H9 (cell line): ENCODE results near the gene MTERF4. TPM values are rescaled to one million over a fixed set of nuclear protein-coding genes. Genes with fewer than 3 reads are reported as not detected.

Experiments used
- DNase-seq: peaks from one replicate; pipeline ENCODE4 v3.0.0-alpha.2; 2017
- H2AFZ ChIP-seq: one replicate; pipeline ENCODE4 v1.6.1; 2013; ENCODE audit warnings: mild to moderate bottlenecking, low read length, control low read depth, moderate library complexity
- H2AK5ac ChIP-seq: 2 replicates; pipeline ENCODE4 v1.6.1; 2013; ENCODE audit warnings: low read length, control low read depth, mixed read lengths; ENCODE audit not compliant: insufficient read length
- H2BK120ac ChIP-seq: one replicate; pipeline ENCODE4 v1.6.1; 2013; ENCODE audit warnings: low read depth, mild to moderate bottlenecking, low read length, control low read depth, inconsistent platforms; ENCODE audit not compliant: poor library complexity, severe bottlenecking
- H2BK12ac ChIP-seq: 2 replicates; pipeline ENCODE4 v1.6.1; 2013; ENCODE audit warnings: low read length, control low read depth, mixed read lengths, low read depth; ENCODE audit not compliant: insufficient read length
- H2BK15ac ChIP-seq: 2 replicates; pipeline ENCODE4 v1.6.1; 2013; ENCODE audit warnings: low read depth, low read length, control low read depth
- H2BK20ac ChIP-seq: one replicate; pipeline ENCODE4 v1.6.1; 2013; ENCODE audit warnings: low read depth, mild to moderate bottlenecking, low read length, control low read depth, inconsistent platforms; ENCODE audit not compliant: poor library complexity, severe bottlenecking
- H2BK5ac ChIP-seq: 2 replicates; pipeline ENCODE4 v1.6.1; 2013; ENCODE audit warnings: low read length, control low read depth, mixed read lengths; ENCODE audit not compliant: insufficient read length
- H3K14ac ChIP-seq: 2 replicates; pipeline ENCODE4 v1.6.1; 2013; ENCODE audit warnings: low read length, control low read depth; ENCODE audit not compliant: insufficient read depth
- H3K18ac ChIP-seq: 2 replicates; pipeline ENCODE4 v1.6.1; 2013; ENCODE audit warnings: low read depth, mild to moderate bottlenecking, mixed read lengths, low read length, control low read depth; ENCODE audit not compliant: insufficient read length
- H3K23ac ChIP-seq: 2 replicates; pipeline ENCODE4 v1.6.1; 2013; ENCODE audit warnings: low read length, control low read depth, mixed read lengths, low read depth; ENCODE audit not compliant: insufficient read length
- H3K23me2 ChIP-seq: 2 replicates; pipeline ENCODE4 v1.6.1; 2013; ENCODE audit warnings: low read depth, mild to moderate bottlenecking, mixed read lengths, low read length, control low read depth; ENCODE audit not compliant: insufficient read length, poor library complexity, severe bottlenecking
- H3K27ac ChIP-seq: 2 replicates; pipeline ENCODE4 v1.5.1; 2013; ENCODE audit warnings: low read length, control low read depth, mixed read lengths, low read depth; ENCODE audit not compliant: insufficient read length
- H3K27me3 ChIP-seq: 2 replicates; pipeline ENCODE4 v1.6.1; 2013; ENCODE audit warnings: low read length, control low read depth, inconsistent platforms; ENCODE audit not compliant: insufficient read depth
- H3K4ac ChIP-seq: 2 replicates; pipeline ENCODE4 v1.6.1; 2013; ENCODE audit warnings: low read depth, mild to moderate bottlenecking, control low read depth, inconsistent platforms, low read length, moderate library complexity
- H3K4me1 ChIP-seq: 2 replicates; pipeline ENCODE4 v1.6.1; 2013; ENCODE audit warnings: low read length, control low read depth, inconsistent platforms; ENCODE audit not compliant: insufficient read depth
- H3K4me2 ChIP-seq: 2 replicates; pipeline ENCODE4 v1.6.1; 2013; ENCODE audit warnings: low read length, control low read depth, mixed read lengths; ENCODE audit not compliant: insufficient read length, insufficient read depth
- H3K56ac ChIP-seq: 2 replicates; pipeline ENCODE4 v1.6.1; 2013; ENCODE audit warnings: low read depth, mild to moderate bottlenecking, mixed read lengths, low read length, control low read depth; ENCODE audit not compliant: insufficient read length
- H3K79me1 ChIP-seq: 2 replicates; pipeline ENCODE4 v1.6.1; 2013; ENCODE audit warnings: low read depth, mild to moderate bottlenecking, moderate library complexity, low read length, control low read depth, inconsistent platforms; ENCODE audit not compliant: insufficient read depth, poor library complexity, severe bottlenecking
- H3K79me2 ChIP-seq: 2 replicates; pipeline ENCODE4 v1.6.1; 2013; ENCODE audit warnings: low read length, control low read depth, inconsistent platforms; ENCODE audit not compliant: insufficient read depth
- H3K9ac ChIP-seq: 2 replicates; pipeline ENCODE4 v1.6.1; 2013; ENCODE audit warnings: low read length, control low read depth, mixed read lengths; ENCODE audit not compliant: insufficient read length; ENCODE audit errors: extremely low read depth
- H3K9me3 ChIP-seq: one replicate; pipeline ENCODE4 v1.6.1; 2013; ENCODE audit warnings: low read depth, low read length, inconsistent platforms; ENCODE audit not compliant: control insufficient read depth
- H3T11ph ChIP-seq: one replicate; pipeline ENCODE4 v1.6.1; 2013; ENCODE audit warnings: mild to moderate bottlenecking, low read length, control low read depth, inconsistent platforms
- H4K20me1 ChIP-seq: one replicate; pipeline ENCODE4 v1.6.1; 2013; ENCODE audit not compliant: control insufficient read depth, insufficient read length, insufficient read depth
- H4K5ac ChIP-seq: 2 replicates; pipeline ENCODE4 v1.6.1; 2013; ENCODE audit warnings: low read depth, mild to moderate bottlenecking, mixed read lengths, low read length, control low read depth; ENCODE audit not compliant: insufficient read length
- H4K8ac ChIP-seq: replicated peaks from 2 replicates; pipeline ENCODE4 v1.6.1; 2013; ENCODE audit warnings: low read length, control low read depth, mixed read lengths, low read depth; ENCODE audit not compliant: insufficient read length
- H4K91ac ChIP-seq: 2 replicates; pipeline ENCODE4 v1.6.1; 2013; ENCODE audit warnings: low read depth, mild to moderate bottlenecking, moderate library complexity, mixed read lengths, low read length, control low read depth; ENCODE audit not compliant: insufficient read length
- H3K27ac Mint-ChIP-seq, 3 experiments: 2 replicates in 2 of 3; 3 replicates in 1 of 3; pipeline ENCODE4 v1.8.0; 2020 to 2021; ENCODE audit warnings: mixed read lengths in 3 of 3, mild to moderate bottlenecking in 1 of 3, moderate library complexity in 1 of 3
- H3K27me3 Mint-ChIP-seq: 2 replicates; pipeline ENCODE4 v1.8.0; 2021; ENCODE audit warnings: low read depth, mild to moderate bottlenecking, moderate library complexity, mixed read lengths
- H3K36me3 Mint-ChIP-seq, 3 experiments: 2 replicates in 2 of 3; 3 replicates in 1 of 3; pipeline ENCODE4 v1.8.0; 2020 to 2021; ENCODE audit warnings: low read depth in 3 of 3, mixed read lengths in 3 of 3; ENCODE audit not compliant: insufficient read depth in 1 of 3
- H3K4me1 Mint-ChIP-seq, 2 experiments: 2 replicates each; pipeline ENCODE4 v1.8.0; 2020; ENCODE audit warnings: mixed read lengths in 2 of 2
- H3K4me3 Mint-ChIP-seq, 2 experiments: 2 replicates in 1 of 2; 3 replicates in 1 of 2; pipeline ENCODE4 v1.8.0; 2020 to 2021; ENCODE audit warnings: mild to moderate bottlenecking in 2 of 2, mixed read lengths in 2 of 2, moderate library complexity in 1 of 2
- H3K9me3 Mint-ChIP-seq, 2 experiments: 2 replicates in 1 of 2; 3 replicates in 1 of 2; pipeline ENCODE4 v1.8.0; 2020; ENCODE audit warnings: mild to moderate bottlenecking in 2 of 2, mixed read lengths in 2 of 2, moderate library complexity in 1 of 2
- CTCF ChIP-seq: fragments of 200-600 bp; sonication (generic); conservative IDR thresholded peaks from 3 replicates; pipeline ENCODE4 v1.8.0; 2021; ENCODE audit warnings: antibody characterized with exemption, mild to moderate bottlenecking
- WGBS: extraction: QIAGEN DNeasy Blood & Tissue Kit; methylation state at CpG from one replicate; pipeline ENCODE4 v1.1.7; 2013; ENCODE audit warnings: missing lambda C conversion rate, low lambda C conversion rate, mixed read lengths; ENCODE audit not compliant: insufficient read length; ENCODE audit errors: extremely low coverage; 5-methylcytosine and 5-hydroxymethylcytosine counted together
- total RNA-seq: library from RNA; stranded (reverse); gene quantifications from 2 replicates; pipeline ENCODE4 v1.2.1, GENCODE V29; 2021

Gene MTERF4
- total RNA-seq, 1 experiment from 2014 or later = 35.0 TPM

- Histone ChIP-seq H2BK12ac (no peak overlapping the region), H4K20me1 (no peaks in the 10 kb centered on the region), H2AK5ac (no peak overlapping the region), H3K23me2 (no peaks in the 10 kb centered on the region), H3K79me1 (no peaks in the 10 kb centered on the region), H2AFZ (no peak overlapping the region), H3K27me3 (no peaks in the 10 kb centered on the region), H3T11ph (no peak overlapping the region), H2BK20ac (no peak overlapping the region), H3K23ac (no peak overlapping the region), H3K4ac (no peak overlapping the region), H3K18ac (no peak overlapping the region), H4K8ac (no peak overlapping the region), H3K14ac (no peak overlapping the region), H3K79me2 (no peaks in the 10 kb centered on the region), H4K5ac (no peak overlapping the region), H3K9ac (no peak overlapping the region), H2BK120ac (no peak overlapping the region), H4K91ac (no peak overlapping the region), H3K4me2 (no peak overlapping the region), H3K56ac (no peak overlapping the region), H3K4me1 (no peaks in the 10 kb centered on the region), H2BK15ac (no peak overlapping the region), H2BK5ac (no peak overlapping the region), H3K9me3 (no peaks in the 10 kb centered on the region), H3K27ac (no peak overlapping the region)
- TF ChIP-seq CTCF = no peak
- no peak overlapping the region for H3K27ac Mint-ChIP-seq
- peak; percentile 23 for DNase-seq
- H3K27me3 Mint-ChIP-seq = no peaks in the 10 kb centered on the region
- H3K4me1 Mint-ChIP-seq = no peaks in the 10 kb centered on the region
- H3K36me3 Mint-ChIP-seq = peaks cover 13 to 68% (median 58%) of the 10 kb centered on the region in 3 experiments; a peak in 6 of 7 replicates
- no peak overlapping the region for H3K4me3 Mint-ChIP-seq
- WGBS = no CpG with 5 or more reads among the region's 24 CpGs
- H3K9me3 Mint-ChIP-seq = no peaks in the 10 kb centered on the region
Observed at GRCh38 chr2:241118737-241119505, 16.8 kb upstream of the MTERF4 start.
